ENCODE results near the gene GAS6. TPM values are rescaled to one million over a fixed set of nuclear protein-coding genes. Genes with fewer than 3 reads are reported as not detected.

Gene GAS6
- total and polyA plus RNA-seq, 12 donors: 7.1 to 109 (median 82.9) TPM

DNA sequence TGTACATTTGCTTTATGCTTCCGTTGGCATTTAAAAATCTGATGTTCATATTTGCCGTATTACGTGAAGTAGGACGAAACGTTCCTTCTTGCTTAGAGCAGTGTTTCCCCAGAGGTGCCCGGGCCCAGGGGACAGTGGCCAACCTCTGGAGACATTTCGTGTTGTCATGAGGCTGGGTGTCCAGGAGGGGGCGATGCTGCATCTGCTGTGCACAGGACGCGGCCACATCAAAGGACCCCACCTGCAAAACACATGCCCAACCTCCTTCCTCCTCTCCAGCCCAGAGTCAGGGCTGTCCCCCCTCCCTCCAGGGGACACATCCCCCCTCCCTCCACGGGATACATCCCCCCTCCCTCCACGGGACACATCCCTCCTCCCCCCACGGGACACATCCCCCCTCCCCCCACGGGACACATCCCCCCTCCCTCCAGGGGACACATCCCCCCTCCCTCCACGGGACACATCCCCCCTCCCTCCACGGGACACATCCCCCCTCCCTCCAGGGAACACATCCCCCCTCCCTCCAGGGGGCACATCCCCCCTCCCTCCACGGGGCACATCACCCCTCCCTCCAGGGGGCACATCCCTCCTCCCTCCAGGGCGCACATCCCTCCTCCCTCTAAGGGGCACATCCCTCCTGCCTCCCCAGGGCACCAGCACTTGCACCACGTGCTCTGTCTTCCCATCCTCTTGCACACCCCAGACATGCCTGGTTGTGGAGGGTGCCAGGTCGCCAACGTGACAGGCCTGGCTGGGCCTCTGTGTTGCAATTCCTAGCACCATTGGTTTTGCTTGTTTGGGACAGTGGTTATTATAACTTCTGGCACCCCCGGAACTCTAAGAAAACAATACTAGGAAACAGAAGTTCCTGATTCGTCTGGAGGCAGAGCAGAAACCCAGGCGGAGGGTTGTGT is 46.7 kb downstream of the GAS6 start:
- Histone ChIP-seq H3K4me1 (replicated peaks in 1 of 2) (peaks cover 13 to 18% of the 10 kb centered on the region in 2 donors), H3K36me3 (replicated peaks in 1 of 2) (no peaks in the 10 kb centered on the region), H3K9me3 (replicated peaks in 1 of 3) (no peaks in the 10 kb centered on the region), H3K27ac (peak overlapping the region in 1 of 5 donors; percentile 80), H3K27me3 (no peaks in the 10 kb centered on the region), H3K4me3 (no peak overlapping the region)
- WGBS, 4 donors: 25 to 31% (median 29%) methylated on average over 12 to 24 of the region's 24 CpGs
- intact Hi-C loops (cut with DNase I): loop anchor here (5.0 kb wide), 2 partner anchors 130 to 410 kb away; no protein-coding TSS in a partner anchor
- DNase-seq: peak; percentile 83 to 95 (median 90)
- TF ChIP-seq, protein P1, sequence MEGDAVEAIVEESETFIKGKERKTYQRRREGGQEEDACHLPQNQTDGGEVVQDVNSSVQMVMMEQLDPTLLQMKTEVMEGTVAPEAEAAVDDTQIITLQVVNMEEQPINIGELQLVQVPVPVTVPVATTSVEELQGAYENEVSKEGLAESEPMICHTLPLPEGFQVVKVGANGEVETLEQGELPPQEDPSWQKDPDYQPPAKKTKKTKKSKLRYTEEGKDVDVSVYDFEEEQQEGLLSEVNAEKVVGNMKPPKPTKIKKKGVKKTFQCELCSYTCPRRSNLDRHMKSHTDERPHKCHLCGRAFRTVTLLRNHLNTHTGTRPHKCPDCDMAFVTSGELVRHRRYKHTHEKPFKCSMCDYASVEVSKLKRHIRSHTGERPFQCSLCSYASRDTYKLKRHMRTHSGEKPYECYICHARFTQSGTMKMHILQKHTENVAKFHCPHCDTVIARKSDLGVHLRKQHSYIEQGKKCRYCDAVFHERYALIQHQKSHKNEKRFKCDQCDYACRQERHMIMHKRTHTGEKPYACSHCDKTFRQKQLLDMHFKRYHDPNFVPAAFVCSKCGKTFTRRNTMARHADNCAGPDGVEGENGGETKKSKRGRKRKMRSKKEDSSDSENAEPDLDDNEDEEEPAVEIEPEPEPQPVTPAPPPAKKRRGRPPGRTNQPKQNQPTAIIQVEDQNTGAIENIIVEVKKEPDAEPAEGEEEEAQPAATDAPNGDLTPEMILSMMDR (IDR thresholded peaks at IDR 0.05): peak; percentile 68 to 95 (median 80)
- TF ChIP-seq POLR2A (IDR thresholded peaks at IDR 0.05): no peak

DNA sequence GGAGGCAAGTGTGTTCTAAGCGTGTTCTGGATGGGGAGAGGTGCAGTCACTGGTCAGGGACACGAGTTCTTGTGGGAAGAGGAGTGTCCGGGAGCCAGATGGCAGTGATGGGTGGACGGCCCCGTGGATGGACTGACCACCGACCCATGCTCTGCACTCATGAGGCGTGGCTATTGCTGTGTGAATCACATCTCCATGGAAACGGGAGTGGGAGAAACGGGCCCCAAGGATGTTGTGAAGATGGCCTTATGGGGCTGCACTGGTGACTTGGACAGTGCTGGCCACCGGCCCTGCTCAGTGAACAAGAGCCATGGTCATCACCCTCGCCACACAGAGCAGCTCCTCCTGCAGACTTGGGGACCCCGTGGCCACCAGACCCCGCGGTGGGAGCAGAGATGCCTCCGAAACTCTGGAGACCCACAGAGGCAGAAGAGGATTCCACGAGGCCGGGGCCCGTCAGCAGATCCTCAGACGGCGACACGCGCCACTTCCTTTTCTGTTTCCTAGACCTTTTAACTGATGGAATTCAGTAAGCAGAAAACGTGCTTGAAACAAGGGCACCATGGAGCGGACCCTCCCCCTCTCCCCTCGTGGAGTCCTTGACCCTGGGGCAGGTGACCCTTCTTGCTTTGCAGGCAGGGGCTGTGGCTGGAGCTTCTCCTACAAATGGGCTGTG is 47.5 kb downstream of the GAS6 start:
- intact Hi-C loops (cut with DNase I): loop anchor here (5.0 kb wide), 2 partner anchors 131 to 411 kb away; no protein-coding TSS in a partner anchor
- Histone ChIP-seq H3K4me3 (no peak overlapping the region), H3K4me1 (replicated peaks in 1 of 2) (peaks cover 9 to 14% of the 10 kb centered on the region in 2 donors), H3K27ac (peak overlapping the region in 1 of 5 donors; percentile 50), H3K36me3 (replicated peaks in 1 of 2) (no peaks in the 10 kb centered on the region), H3K9me3 (replicated peaks in 1 of 3) (no peaks in the 10 kb centered on the region), H3K27me3 (no peaks in the 10 kb centered on the region)
- 58 to 63% (median 60%) methylated on average over 14 to 25 of the region's 25 CpGs for WGBS, 4 donors
- peak in 1 of 7 donors; percentile 28 for DNase-seq
- TF ChIP-seq, protein P1 (IDR thresholded peaks at IDR 0.05): no peak
- TF ChIP-seq POLR2A (IDR thresholded peaks at IDR 0.05): no peak

DNA sequence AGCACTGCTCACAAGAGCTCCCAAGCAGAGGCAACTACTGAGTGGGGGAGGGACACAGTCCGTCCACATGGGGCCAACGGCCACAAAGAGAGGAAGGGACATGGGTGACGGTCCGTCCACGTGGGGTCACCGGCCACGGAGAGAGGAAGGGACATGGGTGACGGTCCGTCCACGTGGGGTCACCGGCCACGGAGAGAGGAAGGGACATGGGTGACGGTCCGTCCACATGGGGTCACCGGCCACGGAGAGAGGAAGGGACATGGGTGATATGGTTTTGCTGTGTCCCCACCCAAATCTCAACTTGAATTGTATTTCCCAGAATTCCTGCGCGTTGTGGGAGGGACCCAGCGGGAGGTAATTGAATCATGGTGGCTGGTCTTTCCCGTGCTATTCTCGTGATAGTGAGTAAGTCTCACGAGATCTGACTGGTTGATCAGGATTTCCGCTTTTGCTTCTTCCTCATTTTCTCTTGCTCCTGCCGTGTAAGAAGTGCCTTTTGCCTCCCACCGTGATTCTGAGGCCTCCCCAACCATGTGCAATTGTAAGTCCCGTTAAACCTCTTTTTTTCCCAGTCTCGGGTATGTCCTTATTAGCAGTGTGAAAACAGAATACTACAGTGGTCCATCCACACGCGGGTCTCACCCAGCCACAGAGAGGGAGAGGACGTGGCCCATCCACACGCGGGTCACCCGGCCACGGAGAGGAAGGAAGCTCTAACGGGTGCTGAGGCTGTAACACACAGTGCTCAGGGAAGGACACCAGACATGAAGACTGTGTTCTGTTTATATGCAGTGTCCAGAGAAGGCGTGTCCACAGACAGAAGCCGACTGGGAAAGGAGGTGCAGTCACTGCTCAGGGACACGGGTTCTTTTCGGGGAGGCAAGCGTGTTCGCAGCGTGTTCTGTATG is 48.5 kb downstream of the GAS6 start:
- intact Hi-C loops (cut with DNase I): loop anchor here (5.0 kb wide), 2 partner anchors 132 to 412 kb away; no protein-coding TSS in a partner anchor
- 67 to 79% (median 71%) methylated on average over 42 of the region's 42 CpGs for WGBS, 4 donors
- Histone ChIP-seq H3K27me3 (no peaks in the 10 kb centered on the region), H3K36me3 (replicated peaks in 1 of 2) (no peaks in the 10 kb centered on the region), H3K27ac (peak overlapping the region in 2 of 5 donors; percentile 26 to 50), H3K9me3 (replicated peaks in 1 of 3) (no peaks in the 10 kb centered on the region), H3K4me3 (no peak overlapping the region), H3K4me1 (replicated peaks in 1 of 2) (peaks cover 2 to 6% of the 10 kb centered on the region in 2 donors)
- DNase-seq: peak in 1 of 7 donors; percentile 29
- TF ChIP-seq, protein P1 (IDR thresholded peaks at IDR 0.05): no peak
- no peak for TF ChIP-seq POLR2A (IDR thresholded peaks at IDR 0.05)

Data from adrenal gland (tissue), 12 donors.